GM18519 (cell line): ENCODE results near the gene GMDS.

ENCODE experiments used
- ATAC-seq: cut with Tn5 transposase; IDR thresholded peaks from one replicate; pipeline ENCODE4 v1.9.1; 2021; ENCODE audit warnings: mild to moderate bottlenecking, moderate library complexity; ENCODE audit not compliant: unreplicated experiment, low FRiP score

Gene GMDS

DNA sequence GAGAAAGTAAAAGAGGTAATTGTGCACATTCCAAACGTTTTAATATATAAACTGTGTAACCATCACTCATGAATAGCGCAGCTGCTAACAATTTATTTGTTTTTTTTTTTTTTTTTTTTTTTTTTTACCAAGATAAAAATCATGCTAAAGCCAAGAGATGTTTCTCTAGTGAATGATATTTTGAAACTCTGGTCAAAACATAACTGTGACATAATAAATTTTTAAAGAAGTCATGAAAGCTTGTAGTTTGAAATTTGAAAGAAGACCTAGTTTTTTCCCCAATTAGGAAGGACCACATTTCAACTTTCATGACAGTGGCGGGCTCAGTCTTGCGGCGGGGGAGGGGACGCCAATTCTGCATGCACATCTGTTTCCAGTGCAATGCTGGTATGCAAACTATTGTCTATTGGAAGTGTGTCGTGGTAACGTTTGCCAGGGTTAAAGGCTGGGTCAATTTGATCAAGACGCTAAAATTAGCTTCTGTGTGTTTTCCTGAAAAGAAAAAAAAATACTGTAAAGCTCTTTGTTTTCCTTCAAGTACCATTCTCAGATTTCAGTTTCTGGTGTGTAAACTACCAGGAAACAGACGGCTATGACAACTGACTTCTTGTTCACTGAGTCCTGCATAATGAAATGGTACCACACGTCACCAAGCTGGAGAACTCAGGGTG lies 423.8 kb downstream of the GMDS start:
- ATAC-seq, result no peak

DNA sequence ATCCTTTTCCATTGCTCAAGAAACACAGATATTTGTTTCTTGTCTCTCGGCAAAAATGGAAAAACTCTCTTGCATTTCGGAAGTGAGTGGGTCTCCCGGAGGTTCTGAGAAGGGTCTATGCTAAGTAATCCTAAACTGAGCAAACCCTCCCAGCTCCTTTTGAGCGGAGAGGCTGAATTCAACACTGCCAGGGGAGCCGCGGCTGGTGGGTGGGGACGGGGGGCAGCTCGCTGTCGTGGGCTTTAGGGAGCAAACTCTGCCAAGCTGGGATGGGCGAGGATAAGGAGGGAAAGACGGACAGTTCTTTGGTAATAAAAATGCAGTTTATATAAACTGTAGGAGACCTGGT lies 424.3 kb downstream of the GMDS start:
- no peak for ATAC-seq

DNA sequence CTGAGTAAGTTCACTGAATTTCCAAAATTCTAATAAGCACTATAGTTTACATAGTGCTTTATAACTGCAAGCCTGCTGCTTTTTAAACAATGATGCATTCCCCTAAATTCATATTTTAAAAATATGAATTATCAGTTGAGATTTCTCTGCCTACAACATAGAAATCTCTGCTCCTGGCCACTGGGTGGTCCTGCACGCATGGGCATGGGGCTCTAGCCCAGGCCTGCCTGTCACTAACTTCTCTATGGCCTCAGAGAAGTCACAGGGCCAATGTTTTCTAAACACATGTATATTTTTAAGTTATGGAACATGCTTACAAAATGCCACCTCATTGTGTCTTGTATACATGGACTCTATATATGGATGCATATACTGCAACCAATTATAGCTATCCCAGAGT lies 424.7 kb downstream of the GMDS start:
- ATAC-seq, result no peak

DNA sequence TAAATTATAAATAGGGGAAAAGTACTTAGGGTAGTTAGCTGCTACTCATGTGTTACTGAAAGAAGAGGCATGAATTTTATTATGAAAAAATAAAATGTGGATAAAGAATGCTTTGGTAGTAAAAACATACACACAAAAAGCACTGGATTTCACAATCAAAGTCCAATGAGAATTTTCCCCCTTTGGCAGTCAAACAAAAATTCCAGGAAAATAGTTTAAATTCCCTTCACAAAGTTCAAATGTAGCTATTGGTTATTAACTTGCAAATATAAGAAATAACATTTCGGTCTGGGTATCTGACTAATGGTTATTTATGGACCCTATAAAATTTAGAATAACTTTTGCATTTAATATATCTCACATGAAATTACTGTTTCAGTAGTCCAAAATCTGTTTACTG lies 425.2 kb downstream of the GMDS start:
- no peak for ATAC-seq

DNA sequence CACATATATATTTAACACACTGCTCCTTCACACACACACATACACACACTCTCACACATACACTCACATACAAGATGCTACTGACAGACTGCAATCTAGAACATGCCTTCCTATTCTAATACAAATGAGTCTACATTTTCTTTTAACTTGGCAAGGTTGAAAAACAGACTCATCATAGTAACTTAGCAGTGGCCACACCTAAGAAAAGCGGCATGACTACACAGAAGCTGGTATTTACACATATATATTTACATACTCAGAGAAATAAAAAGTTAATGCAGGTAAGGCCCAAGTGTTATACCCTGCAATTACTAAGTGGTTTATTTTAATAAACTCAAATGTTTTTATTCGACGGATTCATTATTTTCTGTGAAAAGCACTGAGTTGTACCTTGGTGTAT lies 426.4 kb downstream of the GMDS start:
- no peak for ATAC-seq

DNA sequence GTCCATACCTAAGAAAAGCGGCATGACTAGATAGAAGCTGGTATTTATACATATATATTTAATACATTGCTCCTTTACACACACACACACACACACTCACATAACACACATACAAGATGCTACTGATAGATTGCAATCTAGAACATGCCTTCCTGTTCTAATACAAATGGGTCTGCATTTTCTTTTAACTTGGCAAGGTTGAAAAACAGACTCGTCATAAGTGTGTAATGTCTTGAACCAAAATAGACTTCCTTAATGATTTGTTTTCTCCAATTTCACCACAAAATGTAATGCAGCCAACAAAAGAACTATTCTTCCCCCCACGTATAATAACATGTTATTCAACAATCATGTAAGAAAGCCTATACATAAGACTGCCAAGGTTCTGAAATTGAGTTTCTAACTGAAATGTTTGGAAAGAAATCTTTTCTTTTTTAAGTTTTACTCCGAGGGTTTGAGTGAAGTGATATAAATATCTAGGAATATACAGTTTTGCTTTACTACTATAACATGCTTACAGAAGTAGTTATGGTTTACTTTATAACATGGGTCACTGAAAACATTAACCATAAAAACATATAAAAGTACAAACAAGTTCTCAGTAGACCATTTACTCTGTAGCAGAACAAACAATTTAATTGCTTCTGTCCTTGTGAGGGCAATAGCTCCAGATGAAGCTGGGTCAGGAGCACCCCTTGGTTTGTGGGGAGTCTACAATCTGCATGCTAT lies 428.2 kb downstream of the GMDS start:
- ATAC-seq, result no peak

DNA sequence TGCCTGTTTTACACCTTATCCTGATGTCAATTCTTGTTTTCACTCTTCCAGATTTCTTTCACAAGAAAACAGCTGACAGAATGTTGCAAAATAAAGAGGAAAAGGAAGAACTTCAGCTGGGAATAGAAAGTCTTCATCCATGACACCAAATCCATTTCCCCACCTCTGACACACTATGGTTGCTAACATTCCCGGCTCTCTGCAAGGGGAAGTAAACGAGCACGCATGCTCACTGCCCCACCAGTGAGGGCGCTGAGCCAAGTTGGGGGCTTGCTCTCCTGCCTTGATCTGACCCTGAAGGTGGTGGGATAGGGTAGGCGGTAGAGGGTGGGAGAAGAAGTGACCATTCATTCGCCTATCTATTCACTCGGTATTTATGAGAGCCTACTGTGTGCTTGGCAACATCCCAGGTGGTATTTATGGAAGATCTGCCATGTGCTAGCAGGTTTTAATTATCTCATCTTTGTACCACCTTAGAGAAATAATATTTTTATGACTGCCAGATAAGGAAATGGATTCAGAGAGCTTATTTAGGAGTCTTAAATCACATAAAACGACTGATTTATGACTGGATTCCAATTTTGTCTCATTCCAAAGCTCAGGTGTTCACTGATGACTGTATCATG lies 429.5 kb downstream of the GMDS start:
- no peak for ATAC-seq

DNA sequence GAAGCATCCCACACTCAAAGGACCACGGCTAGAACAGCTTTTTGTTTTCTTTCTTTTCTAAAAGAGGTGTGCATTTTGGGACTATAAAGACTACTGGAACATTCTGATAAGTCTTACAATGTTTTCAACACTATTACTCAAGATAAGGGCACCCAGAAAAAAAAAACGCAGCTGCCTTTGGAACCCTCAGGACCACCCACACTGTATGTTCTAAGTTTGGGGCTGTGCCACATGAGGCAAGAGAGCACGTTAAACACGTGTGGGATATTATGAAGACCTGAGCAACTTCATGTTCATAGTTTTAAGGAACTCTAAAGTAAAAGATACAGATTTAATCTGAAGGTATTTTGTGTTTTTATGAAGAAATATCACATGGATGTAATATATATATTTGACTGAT lies 431.1 kb downstream of the GMDS start:
- ATAC-seq, result no peak

DNA sequence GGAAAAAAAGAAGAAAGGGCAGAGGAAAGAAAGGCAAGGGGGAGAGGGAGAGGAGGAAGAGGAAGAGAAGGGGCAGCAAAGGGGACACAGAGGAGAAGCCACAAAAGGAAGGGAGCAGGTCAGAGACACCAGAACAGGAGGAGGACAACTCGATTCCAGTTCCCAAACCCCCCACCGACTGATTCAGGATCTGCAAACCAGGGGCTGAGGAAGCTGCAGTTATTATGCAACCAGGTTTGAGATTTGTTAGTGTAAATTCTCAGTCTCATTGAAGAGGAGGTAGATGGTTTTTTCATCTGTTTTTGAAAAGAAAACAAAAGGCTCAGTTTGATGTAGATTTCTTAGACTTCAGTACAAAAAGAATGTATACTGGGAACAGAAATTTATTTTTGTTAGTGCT lies 432.9 kb downstream of the GMDS start:
- ATAC-seq, result no peak

DNA sequence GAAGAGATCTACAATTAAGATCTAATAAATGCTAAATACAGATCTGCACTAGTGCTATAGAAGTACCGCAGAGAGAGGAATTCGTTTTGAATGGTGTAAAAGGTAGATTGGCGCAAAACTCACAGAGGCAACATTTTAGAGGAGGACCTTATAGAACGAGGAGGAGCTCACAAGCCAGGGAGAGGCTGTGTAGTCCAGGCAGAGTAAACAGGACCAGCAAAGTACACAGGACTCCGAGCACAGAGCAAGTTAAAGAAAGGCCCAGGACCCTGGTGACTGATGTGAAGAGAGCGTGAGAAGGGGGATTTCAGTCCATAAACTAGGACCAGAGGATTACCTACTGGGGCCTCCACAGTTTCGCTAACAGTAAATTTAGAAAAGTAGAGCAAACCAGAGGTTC lies 433.4 kb downstream of the GMDS start:
- ATAC-seq, result no peak

DNA sequence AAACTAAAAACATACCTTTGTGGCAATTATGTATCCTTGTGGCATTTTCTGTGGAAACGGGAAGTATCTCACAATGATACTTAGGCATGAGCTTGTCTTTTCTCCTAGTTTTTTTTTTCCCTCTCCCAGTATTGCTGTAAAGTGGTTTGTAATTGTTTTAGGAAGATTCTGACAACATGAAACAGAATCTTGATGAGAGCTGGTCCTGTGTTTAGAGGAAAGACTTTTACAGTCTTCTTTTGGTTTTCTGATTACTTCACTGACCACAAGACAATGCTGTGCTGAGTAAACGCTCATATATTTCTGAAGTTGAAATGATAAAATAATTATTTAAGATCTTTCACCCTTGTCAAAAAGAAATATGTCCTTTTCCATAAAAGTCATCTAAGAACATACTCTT lies 434.5 kb downstream of the GMDS start:
- ATAC-seq, result no peak

DNA sequence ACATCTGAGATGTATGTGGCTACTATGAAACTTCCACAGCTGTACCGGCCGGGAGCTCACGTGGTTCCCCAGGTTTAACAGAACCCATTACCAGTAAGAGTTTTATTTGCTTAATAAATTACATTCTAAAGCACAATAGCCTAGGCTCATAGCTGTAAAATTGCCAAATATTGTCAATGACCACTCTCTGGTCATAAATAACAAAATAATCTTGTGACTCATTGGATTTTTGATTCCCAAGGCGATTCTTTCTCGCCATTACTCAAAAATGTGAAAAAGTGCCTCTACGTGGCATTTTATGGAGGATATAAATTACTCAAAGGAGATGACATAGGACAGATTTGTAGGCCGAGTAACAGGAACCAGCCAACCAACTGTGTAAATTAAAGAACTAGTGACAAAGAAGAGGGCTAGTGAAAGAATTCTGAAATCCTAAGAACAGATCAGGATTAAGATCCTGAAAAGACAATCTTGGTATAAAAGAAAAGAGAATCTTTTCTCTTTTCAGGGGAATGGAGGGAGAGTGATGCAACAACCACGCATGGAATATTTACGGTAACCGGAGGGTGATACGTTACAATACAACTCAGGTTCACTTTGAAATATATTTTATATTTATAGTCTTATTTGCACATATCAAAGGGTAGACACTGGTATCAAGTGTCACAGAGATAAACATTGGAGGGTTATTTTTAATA lies 436.0 kb downstream of the GMDS start:
- ATAC-seq, result no peak

DNA sequence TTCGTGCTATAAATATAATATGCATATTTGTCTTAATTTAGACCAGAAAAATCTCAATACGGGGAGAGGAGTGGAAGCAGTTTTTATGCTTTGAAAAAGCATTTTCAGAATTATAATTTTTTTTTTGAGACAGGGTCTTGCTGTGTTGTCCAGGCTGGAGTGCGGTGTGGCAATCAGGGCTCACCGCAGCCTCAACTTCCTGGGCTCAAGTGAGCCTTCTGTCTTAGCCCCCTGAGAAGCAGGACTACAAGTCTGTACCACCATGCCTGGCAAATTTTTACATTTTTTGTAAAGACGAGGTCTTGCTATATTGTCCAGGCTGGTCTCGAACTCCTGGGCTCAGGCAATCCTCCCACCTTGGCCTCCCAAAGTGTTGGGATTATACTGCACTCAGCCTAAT lies 438.5 kb downstream of the GMDS start:
- no peak for ATAC-seq

DNA sequence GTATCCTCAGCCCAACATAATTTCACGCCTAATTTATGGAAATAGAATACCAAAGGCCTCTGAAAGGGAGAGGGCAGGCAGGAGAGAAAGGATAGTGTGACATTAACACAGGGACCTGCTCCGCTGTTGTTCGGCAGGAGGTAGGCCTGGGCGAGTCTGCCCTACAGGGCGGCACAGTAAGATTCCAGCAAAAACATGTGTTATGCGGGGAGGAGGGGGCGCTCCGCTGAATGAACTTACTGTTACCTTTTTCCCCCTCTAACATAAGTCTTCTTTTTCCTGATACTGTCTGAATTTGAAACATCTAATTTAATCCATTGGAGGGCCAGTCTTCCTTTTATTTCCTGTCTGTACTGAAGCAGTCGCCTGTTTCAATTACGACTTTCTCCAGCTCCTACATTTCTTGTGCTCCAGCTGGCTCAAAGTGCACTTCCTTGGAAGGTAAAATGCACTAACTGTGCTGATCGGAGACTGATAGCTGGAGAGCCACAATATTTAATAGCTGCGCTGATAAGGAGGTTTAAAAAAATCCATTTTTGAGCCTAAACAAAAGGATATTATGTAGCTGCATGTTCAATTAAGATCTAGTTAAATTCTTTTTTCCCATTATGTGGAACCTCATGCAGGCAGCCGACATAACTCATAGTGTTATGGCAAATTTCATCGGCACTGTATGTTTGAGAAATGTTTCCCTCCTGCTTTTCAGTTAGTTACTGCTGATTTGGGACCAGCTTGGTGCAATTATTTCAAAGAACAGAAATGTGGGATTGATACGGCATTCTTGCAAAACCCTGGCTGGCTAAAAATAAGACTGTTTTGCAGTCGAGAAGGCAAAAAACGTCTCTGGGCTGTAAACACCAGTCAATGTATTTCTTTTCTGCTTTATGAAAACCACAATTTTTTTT lies 442.7 kb downstream of the GMDS start:
- no peak for ATAC-seq

DNA sequence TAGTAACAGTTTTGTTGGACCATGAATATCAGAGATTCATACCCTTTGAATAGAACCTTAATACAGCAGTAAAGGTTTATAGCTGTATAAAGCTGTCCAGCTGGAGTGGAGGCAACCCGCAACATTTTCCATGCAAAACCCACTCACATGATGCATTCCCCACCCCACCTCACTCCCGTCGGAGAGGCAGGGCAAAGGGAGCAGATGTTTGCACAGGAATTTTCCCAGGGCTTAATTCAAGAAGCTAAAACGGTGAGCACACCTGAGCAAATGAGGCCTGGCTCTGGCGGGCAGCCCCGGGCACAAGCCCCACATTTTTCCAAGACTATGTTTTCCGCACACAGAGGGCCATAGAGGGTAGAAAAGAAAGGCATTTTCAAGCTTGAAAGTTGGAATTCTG lies 444.0 kb downstream of the GMDS start:
- ATAC-seq, result no peak

DNA sequence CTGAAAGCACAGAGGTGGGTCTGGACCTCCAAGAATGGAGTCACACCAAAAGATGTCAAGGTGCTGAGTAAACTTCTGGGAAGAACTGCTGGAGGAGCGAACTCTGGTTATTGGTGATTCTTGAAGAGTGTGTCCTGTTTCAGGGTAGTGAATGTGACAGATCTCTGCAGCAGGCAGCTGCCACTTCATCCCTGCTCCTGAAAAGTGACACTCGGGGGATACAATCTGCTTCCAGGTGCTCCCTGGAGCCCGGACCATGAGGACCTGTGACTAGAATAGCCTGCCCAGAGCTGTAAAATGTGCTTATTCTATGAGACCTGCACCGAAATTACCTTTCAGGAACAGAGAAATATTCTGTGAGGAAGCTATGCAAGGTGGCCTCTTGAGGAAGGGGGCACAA lies 444.6 kb downstream of the GMDS start:
- no peak for ATAC-seq

DNA sequence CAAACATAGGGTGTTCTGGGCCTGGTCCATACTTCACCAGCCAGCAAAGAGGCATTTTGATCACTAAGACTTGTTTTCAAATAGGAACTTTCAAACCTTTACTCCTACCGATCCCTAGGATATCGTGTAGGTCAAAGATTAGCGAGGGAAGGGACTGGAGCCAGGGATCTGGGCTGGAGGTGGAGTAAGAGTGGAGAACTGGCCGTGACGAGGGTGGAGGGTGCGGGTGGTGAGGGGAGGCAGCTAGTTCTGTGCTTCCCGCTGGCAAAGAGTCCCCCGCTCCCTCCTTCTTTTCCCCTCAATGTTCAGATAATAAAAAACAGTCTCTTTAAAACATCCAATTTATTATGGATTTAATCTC lies 446.5 kb downstream of the GMDS start:
- no peak for ATAC-seq

DNA sequence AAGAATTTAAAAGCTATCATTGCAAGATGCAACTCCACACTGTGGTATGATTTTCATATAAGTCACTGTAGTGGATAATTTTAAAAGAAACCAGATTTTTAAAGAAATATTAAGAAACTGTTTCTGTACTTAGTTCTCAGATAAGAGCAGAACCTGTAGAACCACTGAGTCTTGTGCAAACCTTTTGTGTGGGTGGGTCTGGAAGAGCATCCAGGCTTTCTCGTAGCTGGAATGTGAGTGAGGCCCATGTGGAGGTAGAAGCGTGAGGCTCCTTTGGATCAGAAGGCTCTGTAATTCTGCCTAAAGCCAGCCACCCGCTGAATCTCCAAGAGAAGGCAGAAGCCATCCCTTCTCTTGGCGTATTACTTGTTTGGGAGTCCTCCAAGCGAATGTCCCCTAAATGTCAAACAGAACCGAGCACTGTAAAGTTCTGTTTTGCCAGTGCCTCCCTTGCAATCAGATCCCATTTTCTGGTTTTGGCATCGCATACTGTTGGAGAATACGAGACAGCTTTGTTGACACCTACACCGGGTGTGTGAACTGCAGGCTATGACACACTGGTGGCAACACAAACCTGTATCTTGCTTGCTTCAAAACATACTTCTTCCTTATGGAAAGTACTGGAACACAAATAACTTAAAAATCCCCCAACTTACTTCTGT lies 447.0 kb downstream of the GMDS start:
- ATAC-seq, result no peak

DNA sequence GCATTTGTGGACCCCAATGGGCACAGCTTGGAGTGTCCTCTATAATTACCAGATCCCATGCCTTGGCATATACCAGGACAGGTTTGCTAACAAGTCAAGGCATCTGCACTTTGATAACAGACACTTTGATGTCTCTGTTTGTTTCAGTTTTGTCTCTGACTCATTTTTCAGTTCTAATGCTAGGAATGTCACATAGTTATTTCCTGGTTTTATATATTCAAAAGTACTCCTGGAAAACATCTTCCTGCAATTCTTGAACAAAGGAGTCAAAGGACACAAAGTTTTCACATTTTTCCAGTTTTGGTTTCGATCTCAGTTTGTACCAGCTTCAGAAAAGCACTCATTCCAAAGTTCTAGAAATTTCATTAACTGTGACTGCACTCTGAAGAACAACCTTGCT lies 447.6 kb downstream of the GMDS start:
- no peak for ATAC-seq
